WTC11 (cell line): ENCODE results near the gene SETD3.

Experiments
- ATF1 ChIP-seq: sonication (generic); formaldehyde crosslinking; IDR thresholded peaks from 2 replicates; pipeline ENCODE4 v1.8.1; 2023; ENCODE audit warnings: mild to moderate bottlenecking, moderate library complexity, missing genetic modification reagents
- TF ChIP-seq, protein P1 (sequence below): fragments of 200-600 bp; IDR thresholded peaks from 2 replicates; pipeline ENCODE4 v1.8.0; 2022; ENCODE audit warnings: antibody characterized with exemption
- TF ChIP-seq, protein P2 (sequence below): sonication (generic); formaldehyde crosslinking; conservative IDR thresholded peaks from 2 replicates; pipeline ENCODE4 v1.8.1; 2022; ENCODE audit warnings: mild to moderate bottlenecking, missing genetic modification reagents

DNA sequence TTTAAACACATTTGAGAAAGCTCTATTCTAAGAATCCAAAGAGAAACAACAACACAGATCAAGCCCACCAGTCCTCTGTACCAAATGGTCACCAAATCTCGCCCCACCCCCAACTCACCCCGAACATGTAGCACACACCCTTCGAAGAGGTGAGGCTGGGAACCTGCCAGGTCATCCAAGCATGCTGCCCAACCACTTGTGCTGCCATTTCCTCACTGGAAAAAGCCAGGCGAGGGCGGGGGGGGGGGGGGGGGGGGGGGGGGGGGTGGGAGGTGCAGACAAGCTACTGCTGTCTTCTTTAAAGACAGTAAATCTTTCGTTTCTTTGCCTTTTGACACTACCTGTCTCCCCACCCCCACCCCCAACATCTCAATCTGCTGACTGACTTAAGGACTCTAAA lies 59.9 kb downstream of the SETD3 start:
- TF ChIP-seq, protein P1, sequence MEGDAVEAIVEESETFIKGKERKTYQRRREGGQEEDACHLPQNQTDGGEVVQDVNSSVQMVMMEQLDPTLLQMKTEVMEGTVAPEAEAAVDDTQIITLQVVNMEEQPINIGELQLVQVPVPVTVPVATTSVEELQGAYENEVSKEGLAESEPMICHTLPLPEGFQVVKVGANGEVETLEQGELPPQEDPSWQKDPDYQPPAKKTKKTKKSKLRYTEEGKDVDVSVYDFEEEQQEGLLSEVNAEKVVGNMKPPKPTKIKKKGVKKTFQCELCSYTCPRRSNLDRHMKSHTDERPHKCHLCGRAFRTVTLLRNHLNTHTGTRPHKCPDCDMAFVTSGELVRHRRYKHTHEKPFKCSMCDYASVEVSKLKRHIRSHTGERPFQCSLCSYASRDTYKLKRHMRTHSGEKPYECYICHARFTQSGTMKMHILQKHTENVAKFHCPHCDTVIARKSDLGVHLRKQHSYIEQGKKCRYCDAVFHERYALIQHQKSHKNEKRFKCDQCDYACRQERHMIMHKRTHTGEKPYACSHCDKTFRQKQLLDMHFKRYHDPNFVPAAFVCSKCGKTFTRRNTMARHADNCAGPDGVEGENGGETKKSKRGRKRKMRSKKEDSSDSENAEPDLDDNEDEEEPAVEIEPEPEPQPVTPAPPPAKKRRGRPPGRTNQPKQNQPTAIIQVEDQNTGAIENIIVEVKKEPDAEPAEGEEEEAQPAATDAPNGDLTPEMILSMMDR, result no peak
- TF ChIP-seq ATF1 (CRISPR knock-in tag), result no peak
- TF ChIP-seq, protein P2, sequence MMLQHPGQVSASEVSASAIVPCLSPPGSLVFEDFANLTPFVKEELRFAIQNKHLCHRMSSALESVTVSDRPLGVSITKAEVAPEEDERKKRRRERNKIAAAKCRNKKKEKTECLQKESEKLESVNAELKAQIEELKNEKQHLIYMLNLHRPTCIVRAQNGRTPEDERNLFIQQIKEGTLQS (CRISPR knock-in tag), result no peak
